HG03280 (cell line): ENCODE measurements around the gene ITIH4.

ENCODE experiments used
- ATAC-seq: cut with Tn5 transposase; IDR thresholded peaks from one replicate; pipeline ENCODE4 v1.9.1; 2021; ENCODE audit warnings: mild to moderate bottlenecking, moderate library complexity; ENCODE audit not compliant: unreplicated experiment

ITIH4 gene

GRCh38 chr3:52849656-52850055 lies 19.2 kb upstream of the ITIH4 start:
- ATAC-seq = no peak

- ATAC-seq = no peak
Measured at GRCh38 chr3:52848617-52849016, 18.1 kb upstream of the ITIH4 start.

DNA sequence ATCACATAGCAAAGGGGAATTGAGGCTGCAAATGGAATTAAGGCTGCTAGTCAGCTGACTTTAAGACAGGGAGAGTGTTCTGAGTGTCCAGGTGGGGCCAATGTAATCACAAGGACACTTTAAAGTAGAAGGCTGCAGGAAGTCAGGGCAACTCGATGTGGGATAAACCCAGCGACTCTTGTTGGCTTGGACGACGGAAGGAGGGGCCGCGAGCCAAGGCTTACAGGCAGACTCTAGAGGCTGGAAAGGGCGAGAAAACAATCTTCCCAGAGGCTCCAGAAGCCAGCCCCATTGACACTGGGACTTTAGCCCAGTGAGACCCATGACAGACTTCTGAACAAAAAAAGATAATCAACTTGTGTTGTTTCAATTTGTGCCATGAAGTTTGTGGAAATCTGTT lies 17.3 kb upstream of the ITIH4 start:
- no peak for ATAC-seq

GRCh38 chr3:52847241-52847640 lies 16.8 kb upstream of the ITIH4 start:
- no peak for ATAC-seq

DNA sequence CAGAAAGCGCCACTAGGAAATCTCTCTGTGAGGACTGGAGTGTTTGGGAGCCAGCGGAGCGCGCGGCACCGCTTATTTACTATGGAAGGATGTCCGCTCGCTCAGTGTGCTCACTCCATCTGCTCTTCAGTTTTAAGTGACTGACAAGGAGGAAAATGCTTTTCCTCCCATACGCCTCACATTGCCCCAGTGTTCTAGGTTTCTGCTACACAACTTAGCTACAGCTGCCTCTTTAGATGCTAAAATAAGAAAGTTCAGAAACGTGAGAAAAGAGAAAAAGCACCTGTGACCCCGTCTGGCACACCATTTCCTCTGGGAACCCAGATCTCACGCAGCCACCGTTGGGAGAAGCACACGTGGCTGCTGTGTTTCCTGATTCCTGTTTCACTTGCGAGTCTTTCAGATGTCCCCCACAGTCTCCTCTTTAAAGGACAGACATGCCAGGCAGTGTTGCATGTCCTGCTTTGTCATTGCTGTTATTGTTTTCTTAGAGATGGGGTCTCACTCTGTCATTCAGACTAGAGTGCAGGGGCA lies 16.0 kb upstream of the ITIH4 start:
- no peak for ATAC-seq

GRCh38 chr3:52845691-52846431 lies 15.4 kb upstream of the ITIH4 start:
- ATAC-seq = no peak

- ATAC-seq = no peak
Measured at GRCh38 chr3:52845157-52845556, 14.7 kb upstream of the ITIH4 start.

DNA sequence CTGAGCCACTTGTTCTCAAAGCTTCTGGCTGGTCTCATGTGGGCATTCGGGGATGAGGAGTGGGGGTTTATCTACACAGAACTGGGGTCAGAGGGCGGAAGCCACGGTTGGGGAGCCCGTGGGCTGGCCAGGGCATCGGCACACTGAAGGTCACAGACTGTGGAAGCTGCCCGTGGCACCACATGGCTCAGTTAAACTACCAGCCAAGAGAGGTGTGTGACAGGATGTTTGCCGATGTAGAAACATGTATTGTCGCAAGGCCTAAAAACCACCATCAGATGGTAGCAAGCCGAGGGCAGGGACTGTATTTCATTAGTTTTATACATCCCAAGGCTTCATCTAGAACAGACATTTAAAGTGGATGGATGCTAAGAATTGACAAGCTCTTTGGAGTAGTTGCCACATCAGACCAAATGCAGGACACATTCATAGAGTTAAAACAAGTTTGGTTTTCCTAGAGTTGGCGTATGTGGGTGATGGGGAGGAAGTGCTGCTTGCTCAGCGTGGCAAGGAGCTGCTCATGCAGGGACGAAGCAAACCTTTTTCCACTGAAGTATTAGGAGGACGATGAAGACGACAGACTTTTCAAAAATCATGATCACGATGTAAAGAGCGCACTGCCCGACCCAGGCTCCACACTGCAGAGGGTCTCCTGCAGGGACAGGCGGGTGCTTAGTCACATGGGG lies 14.0 kb upstream of the ITIH4 start:
- no peak for ATAC-seq

GRCh38 chr3:52843881-52844280 lies 13.4 kb upstream of the ITIH4 start:
- no peak for ATAC-seq

GRCh38 chr3:52843108-52843865 lies 12.8 kb upstream of the ITIH4 start:
- ATAC-seq = no peak

- no peak for ATAC-seq
Measured at GRCh38 chr3:52842424-52842823, 12.0 kb upstream of the ITIH4 start.

DNA sequence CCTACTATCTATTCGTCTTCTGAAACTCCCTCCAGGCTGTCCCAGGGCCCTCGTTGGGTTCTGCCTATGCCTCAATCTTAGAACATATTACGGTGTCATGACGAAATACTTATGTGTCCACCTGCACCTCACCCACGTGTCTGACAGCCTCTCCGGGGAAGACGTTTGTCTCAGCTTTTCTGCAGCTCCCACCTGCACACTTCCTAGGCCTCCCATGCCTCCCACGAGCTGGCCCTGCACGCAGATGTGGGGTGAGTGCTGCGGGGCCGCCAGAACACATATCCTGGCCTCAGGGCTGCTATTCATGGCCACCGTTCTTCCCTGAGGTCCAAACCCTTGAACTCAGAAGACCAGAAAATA lies 11.5 kb upstream of the ITIH4 start:
- ATAC-seq = no peak

DNA sequence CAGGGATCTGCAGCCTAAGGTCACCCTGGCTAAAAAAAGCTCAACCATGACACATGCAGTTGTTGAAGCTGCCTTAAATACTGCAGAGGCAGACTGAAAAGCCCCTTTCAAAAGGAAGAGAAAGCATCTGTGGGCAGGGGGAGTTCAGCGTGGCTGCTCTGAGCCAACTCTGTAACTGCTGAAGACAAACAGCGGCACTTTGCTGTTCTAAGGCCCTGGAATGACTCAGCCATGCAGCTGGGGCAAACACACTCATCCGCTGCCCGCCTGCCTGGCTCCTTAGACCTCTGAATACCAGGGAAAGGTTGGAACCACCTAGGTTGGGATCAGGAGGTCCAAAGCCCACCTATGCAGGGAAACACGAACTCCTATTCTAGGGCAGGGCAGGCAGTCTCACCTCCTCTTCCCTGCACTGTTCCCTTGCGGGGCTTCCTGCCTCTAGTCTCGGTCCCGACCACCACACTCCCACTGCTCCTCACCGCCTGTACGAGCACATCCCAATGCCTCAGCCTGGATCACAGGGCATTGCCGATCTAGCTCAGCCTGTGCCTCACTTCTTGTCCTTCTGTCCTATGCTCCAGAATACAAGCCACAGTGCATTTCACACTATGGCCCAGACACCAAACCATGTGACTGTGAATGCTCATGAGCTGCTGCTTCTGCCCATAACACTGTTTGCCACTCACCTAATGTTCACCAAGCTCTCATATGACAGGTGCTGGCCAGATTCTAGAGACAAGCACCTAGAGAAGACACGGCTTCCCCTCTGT lies 10.9 kb upstream of the ITIH4 start:
- ATAC-seq = no peak

DNA sequence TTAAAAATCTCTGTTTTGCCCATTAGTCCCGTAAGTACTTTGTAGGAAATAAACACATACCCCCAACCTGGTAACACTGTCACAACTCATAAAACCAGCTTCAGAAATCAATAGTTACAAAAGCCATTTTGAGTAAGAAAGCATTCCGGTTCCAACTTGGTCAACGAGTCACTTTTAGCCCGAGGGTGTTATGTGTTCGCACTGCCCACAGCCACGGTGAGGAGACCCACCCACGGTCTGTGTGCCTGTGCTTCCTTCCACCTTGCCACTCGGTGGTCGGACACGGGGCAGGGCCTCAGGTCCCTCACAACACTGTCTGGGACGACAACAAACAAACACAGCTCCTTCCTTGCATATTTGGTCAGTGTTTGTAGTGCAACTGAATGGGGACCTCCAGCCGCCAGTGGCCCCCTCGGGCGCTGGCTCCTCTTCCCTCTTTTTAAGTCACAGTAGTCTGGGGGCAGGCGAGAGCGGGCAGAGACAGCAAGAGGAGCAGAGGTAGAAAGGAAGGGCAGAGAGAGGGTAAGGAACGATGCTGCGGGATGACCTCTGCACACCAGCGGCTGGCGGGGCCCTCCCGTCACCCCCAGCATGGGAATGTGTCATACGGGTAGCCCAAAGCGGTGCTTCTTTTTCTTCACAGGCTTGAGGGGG lies 9.5 kb upstream of the ITIH4 start:
- no peak for ATAC-seq

GRCh38 chr3:52839268-52839575 lies 8.8 kb upstream of the ITIH4 start:
- ATAC-seq = no peak

DNA sequence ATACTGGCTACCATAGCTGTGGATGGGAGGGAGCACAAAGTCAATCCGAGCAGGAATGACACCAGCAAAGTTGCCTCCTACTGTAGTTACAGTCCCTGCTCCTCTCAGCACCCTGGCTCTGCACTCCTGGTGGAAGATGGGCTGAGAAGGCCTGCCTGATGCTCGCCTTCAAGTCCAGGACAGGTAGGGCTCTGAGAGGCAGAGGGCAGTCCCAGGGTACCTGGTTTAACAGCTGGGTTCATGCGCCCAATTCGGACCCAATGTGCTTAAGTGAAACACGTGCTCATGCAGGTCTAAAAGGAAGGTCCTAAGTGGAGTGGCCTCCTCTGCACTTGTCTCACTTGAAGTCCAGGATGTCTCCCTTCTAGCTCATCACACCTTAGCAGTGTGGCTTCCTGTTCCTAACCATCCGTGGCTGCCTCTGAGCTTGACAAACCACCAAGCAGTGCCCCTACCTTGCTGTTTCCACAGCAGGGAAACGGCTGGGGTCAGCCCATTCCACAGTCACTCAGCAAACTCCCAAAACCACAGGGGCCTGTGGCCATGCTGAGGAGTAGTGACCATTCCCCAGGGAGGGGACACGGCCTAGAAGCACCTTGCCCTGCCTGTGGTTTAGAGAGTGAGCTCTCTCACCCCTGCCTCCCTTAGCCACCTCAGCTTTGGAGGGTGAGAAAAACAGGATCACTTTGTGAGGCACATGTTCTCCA lies 8.2 kb upstream of the ITIH4 start:
- no peak for ATAC-seq

DNA sequence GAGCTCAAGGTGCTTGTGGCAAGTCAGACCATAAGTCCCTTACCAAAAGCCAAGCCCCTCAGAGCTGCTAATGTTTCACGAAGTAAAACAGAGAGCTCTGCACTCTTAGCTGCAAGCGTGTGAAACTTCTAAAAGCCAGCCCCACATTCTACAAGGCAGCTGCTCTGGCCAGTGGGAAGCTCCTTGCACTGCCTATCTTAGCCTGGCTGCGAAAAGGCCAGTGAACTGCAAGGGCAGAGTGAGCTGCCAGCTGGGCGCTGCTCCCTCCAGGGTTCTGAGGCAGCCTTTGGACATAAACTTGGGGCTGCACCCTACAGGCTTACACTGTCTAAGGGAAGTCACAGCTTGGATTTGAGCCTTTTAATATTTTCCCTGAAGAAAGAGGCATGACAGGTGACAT lies 6.5 kb upstream of the ITIH4 start:
- no peak for ATAC-seq

DNA sequence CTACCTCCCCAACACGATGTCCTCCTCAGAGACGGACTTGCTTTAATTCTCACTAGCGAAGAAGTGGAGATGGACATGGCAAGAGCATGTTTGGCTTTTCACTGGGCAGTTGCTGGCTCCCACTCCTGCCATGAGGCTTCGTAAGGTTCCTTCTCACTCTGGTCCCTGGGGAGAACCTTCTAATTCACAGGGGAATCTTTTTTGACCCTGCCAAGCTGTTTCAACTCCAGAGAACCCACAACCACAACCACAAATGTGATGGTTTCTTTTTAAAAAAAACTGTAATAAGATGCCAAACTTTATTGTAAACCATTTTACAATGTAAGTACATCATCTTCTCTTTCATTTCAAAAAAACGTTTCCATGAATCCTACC lies 6.0 kb upstream of the ITIH4 start:
- ATAC-seq = no peak

- ATAC-seq = no peak
Measured at GRCh38 chr3:52835766-52836470, 5.4 kb upstream of the ITIH4 start.
